ENCODE measurements around the gene ARRB1.

The ARRB1 gene

DNA sequence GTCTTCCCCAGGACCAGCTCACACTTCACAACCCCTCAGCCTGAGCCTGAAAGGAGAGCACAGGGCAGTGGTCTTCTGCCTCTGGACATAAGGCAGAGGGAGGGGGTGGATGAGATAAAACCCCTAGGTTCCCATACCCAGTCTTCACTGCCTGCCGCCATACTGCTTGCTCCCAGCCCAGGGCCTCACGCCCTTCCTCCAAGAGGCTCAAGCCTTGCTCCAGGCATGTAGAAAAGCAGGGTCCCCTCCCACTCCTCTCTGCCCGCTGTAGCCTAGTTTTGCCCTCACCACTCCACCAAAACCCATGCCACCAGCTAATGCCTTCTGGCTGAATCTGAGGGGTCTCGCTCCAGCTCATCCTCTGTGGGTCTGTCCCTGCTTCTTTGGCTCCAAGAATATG is 5.2 kb downstream of the ARRB1 start:
- TF ChIP-seq, protein P1, sequence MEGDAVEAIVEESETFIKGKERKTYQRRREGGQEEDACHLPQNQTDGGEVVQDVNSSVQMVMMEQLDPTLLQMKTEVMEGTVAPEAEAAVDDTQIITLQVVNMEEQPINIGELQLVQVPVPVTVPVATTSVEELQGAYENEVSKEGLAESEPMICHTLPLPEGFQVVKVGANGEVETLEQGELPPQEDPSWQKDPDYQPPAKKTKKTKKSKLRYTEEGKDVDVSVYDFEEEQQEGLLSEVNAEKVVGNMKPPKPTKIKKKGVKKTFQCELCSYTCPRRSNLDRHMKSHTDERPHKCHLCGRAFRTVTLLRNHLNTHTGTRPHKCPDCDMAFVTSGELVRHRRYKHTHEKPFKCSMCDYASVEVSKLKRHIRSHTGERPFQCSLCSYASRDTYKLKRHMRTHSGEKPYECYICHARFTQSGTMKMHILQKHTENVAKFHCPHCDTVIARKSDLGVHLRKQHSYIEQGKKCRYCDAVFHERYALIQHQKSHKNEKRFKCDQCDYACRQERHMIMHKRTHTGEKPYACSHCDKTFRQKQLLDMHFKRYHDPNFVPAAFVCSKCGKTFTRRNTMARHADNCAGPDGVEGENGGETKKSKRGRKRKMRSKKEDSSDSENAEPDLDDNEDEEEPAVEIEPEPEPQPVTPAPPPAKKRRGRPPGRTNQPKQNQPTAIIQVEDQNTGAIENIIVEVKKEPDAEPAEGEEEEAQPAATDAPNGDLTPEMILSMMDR (IDR thresholded peaks at IDR 0.05; ENCODE audit: low read depth, low read length), result no peak
- H3K4me3 ChIP-seq (ENCODE audit: low read depth, low read length), result no peak overlapping the region

GRCh38 chr11:75345455-75346160 is 5.9 kb downstream of the ARRB1 start:
- H3K4me3 ChIP-seq (ENCODE audit: low read depth, low read length), result no peak overlapping the region
- TF ChIP-seq, protein P1 (IDR thresholded peaks at IDR 0.05; ENCODE audit: low read depth, low read length), result no peak

DNA sequence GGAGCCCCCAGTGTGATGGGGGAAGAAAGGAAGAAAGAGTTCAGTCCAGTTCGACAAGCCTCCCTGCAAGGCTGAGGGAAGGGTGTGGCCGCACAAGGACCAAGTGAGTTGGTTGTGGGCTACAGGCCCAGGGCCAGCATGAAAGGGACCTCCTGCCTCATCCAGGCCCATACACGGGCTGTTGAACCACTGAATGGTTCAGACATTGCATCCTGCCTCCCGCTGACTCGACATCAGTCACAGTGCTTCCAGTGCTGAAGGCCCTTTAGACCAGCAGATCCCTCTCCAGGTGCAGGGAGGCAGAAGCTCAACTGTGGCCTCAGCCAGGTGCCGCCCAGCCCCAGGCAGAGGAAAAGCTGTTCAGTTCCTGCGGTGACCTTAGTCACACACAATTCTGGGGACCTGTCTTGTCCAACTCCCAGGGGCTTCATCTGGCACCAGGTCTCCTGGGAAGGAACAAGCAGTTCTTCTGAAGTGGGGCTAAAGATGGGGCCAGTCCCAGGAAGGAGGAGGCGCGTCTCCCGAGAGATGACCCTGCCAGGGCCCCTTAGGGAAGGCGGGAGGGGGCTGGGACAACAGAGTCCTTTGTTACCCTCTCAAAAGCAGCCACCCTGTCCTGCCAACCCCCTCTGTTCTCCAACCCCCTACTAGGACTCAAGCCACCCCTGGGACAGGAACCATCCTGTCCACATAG is 6.6 kb downstream of the ARRB1 start:
- H3K4me3 ChIP-seq (ENCODE audit: low read depth, low read length), result no peak overlapping the region
- TF ChIP-seq, protein P1 (IDR thresholded peaks at IDR 0.05; ENCODE audit: low read depth, low read length), result no peak

DNA sequence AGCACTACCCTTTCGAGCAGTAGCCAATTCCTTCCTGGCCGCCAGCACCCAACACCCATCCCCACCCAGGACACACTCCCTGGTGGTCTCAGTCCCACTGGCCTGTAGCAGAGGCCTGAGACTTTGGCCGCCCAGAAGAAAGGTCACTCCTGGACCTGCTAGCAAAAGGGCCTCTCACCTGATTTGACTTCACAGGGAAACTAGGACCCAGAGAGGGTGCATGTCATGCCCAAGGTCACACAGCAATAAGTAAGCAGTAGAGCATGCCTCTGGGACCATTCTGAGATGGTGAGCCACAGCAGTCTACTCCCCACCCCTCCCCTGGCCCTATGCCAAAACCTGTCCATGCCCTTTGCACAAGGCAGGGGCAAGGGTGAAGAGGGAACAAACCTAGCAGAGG is 7.3 kb downstream of the ARRB1 start:
- H3K4me3 ChIP-seq (ENCODE audit: low read depth, low read length), result no peak overlapping the region
- TF ChIP-seq, protein P1 (IDR thresholded peaks at IDR 0.05; ENCODE audit: low read depth, low read length), result no peak

- H3K4me3 ChIP-seq (ENCODE audit: low read depth, low read length), result no peak overlapping the region
- TF ChIP-seq, protein P1 (IDR thresholded peaks at IDR 0.05; ENCODE audit: low read depth, low read length), result no peak
Measured at GRCh38 chr11:75342966-75343870, 8.2 kb downstream of the ARRB1 start.

DNA sequence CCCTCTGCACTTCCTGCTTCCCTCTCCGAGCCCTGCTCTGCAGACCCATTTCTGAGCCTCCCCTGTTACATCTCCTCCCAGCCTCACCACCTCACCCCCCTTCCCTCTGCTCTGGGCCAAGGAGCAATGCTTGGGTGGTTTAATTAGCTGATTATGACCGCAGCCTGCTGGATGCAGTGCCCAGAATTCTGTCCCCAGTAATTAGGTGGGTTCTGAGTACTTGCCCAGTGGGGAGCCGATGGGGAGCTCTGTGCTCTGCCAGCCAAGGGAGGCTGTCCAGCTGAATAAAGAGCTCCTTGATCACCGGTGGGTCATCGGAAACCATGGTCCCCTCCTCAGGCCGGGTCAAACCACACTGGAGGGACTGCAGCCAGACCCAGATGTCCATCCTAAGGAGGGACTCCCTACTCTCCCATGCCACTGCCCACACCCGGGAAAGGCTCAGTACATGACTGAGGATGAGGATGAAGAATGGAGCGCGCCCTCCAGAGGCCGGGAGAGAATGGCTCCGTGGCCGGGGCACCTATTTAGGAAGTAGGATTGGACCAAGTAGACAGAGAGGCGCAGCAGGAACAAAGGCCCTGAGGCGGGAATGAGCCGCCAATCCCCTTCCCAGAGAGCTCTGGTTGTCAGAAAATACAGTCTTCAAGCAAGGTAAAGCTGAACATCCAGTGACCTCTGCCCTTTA is 9.1 kb downstream of the ARRB1 start:
- H3K4me3 ChIP-seq (ENCODE audit: low read depth, low read length), result no peak overlapping the region

More for the DNA sequence above, 9.1 kb downstream of the ARRB1 start:
- TF ChIP-seq, protein P1 (IDR thresholded peaks at IDR 0.05; ENCODE audit: low read depth, low read length), result no peak

All from WI38 (cell line).